Activated T-helper 2 cell treated with anti-CD3 and anti-CD28 coated beads, Interferon-gamma antibody, Interleukin-2, Interleukin-4, amounts not matched to agents 10 μg/mL and 5 μg/mL and 100 μg/mL, durations not matched to agents 14 hours and 24 hours and 36 hours (primary cell): Measurements from ENCODE around the gene SLC8A2. TPM values are rescaled to one million over a fixed set of nuclear protein-coding genes. Genes with fewer than 3 reads are reported as not detected.

ENCODE experiments used
- DNase-seq: peaks from one replicate; pipeline ENCODE4 v3.0.0; 2021; ENCODE audit warnings: low spot score
- H3K27ac Mint-ChIP-seq: one replicate; pipeline ENCODE4 v1.8.0; 2021; ENCODE audit warnings: mixed read lengths
- H3K27me3 Mint-ChIP-seq: one replicate; pipeline ENCODE4 v1.8.0; 2021; ENCODE audit warnings: low read depth, mixed read lengths
- H3K36me3 Mint-ChIP-seq: one replicate; pipeline ENCODE4 v1.8.0; 2021; ENCODE audit warnings: low read depth, mixed read lengths
- H3K4me1 Mint-ChIP-seq: one replicate; pipeline ENCODE4 v1.8.0; 2021; ENCODE audit warnings: low read depth, mixed read lengths
- H3K4me3 Mint-ChIP-seq: one replicate; pipeline ENCODE4 v1.8.0; 2021; ENCODE audit warnings: low read depth, mild to moderate bottlenecking, moderate library complexity, mixed read lengths
- H3K9me3 Mint-ChIP-seq: one replicate; pipeline ENCODE4 v1.8.0; 2021; ENCODE audit warnings: mixed read lengths
- intact Hi-C: fragments of 100-400 bp; cut with micrococcal nuclease; formaldehyde crosslinking; loops from one replicate; pipeline ENCODE4 v1.15.1; 2023
- total RNA-seq: library from RNA; stranded (reverse); gene quantifications from 2 replicates; pipeline ENCODE4 v1.2.3, GENCODE V29; 2022

Gene SLC8A2
- total RNA-seq, 1 donor from 2014 or later: not detected

DNA sequence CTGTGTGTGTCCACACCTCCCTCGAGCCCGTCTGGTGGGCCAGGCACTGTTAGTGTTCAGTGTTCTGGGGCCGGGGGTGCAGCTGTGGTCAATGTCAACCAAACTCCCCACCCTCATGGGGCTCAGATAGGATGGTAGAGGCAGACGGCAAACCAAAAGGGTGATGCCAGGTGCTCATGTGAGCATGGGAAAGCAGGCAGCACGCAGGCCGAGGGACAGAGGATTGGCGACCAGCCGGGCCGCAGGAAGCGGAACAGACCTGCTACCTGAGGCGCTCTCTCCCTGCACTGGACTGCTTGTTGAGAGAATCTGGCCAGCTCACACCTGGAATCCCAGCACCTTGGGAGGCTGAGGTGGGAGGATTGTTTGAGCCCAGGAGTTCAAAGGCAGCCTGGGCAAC lies 93.4 kb downstream of the SLC8A2 start:
- H3K9me3 Mint-ChIP-seq: no peaks in the 10 kb centered on the region
- no peak for DNase-seq
- H3K27ac Mint-ChIP-seq: no peak overlapping the region
- H3K4me1 Mint-ChIP-seq: peaks cover 9% of the 10 kb centered on the region
- H3K36me3 Mint-ChIP-seq: peaks cover 29% of the 10 kb centered on the region
- intact Hi-C loops: no loop called here
- H3K4me3 Mint-ChIP-seq: no peak overlapping the region
- H3K27me3 Mint-ChIP-seq: no peaks in the 10 kb centered on the region

Other genes starting within 250 kb of the SLC8A2 start
- 14.6 and 16.3 TPM in 2 replicates for gene BBC3, start 240.7 kb downstream of the SLC8A2 start, total RNA-seq
- 34.3 and 37.5 TPM in 2 replicates for gene CCDC9, start 215.4 kb downstream of the SLC8A2 start, total RNA-seq
- 9.3 and 12.7 TPM in 2 replicates for gene INAFM1, start 197.0 kb downstream of the SLC8A2 start, total RNA-seq
- 1.1 and 1.2 TPM in 2 replicates for gene C5AR1, start 162.0 kb downstream of the SLC8A2 start, total RNA-seq
- not detected in 2 replicates for gene C5AR2, start 139.7 kb downstream of the SLC8A2 start, total RNA-seq
- gene DHX34, start 122.6 kb downstream of the SLC8A2 start, total RNA-seq: 23.2 TPM in 2 replicates
- gene MEIS3, start 52.4 kb downstream of the SLC8A2 start, total RNA-seq: 0.16 TPM in 1 of 2 replicates, not detected in the other
- 9.6 and 11.3 TPM in 2 replicates for gene KPTN, start 12.3 kb upstream of the SLC8A2 start, total RNA-seq
- gene NAPA, start 43.2 kb upstream of the SLC8A2 start, total RNA-seq: 56.9 and 60.1 TPM in 2 replicates
- gene ZNF541, start 101.3 kb upstream of the SLC8A2 start, total RNA-seq: 0.09 and 0.46 TPM in 2 replicates
- 12.0 and 12.2 TPM in 2 replicates for gene BICRA, start 137.2 kb upstream of the SLC8A2 start, total RNA-seq
- gene EHD2, start 241.5 kb upstream of the SLC8A2 start, total RNA-seq: 1.4 TPM in 2 replicates